ENCODE data around the gene RASA4B.

Gene RASA4B

DNA sequence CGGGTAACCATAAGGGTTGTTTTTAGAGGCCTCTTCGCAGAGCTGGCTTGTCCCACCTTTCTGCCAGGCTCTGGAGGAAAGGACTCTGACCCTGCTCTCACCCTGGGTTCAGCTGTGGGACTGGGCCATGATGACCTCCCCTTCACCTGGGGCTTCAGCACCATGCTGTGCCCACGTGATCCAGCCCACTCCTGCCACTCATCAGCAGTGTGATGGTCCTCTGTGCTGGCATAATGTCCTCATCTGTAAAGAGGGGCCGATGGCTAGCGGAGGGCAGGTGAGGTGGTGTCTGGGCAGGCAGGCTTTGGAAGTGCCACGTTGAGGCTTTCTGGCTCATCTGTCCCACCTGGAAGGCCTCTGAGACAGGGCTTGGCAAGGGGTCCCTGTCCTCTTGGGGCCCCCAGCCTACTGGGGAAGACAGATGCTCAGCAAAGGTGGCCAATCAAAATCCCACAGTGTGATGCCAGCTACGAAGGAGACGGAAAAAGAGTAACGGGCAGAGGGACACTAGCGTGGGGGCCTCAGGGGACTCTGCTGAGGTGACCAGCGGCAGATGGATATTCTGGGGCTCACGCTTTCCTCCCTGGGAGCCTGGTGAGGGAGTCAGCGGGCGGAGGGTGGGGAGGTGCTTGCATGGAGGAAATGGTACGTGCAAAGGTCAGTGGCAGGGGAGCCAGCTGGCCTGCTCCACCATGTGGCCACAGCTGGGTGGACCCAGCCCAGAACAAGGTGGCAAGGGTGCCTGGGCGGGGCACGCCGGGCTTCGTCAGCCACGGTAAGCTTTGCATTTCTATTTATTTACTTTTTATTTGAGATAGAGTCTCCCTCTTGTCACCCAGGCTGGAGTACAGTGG is 47.4 kb downstream of the RASA4B start:
- Histone ChIP-seq H3K9ac (ENCODE audit: low read length) (no peak overlapping the region), H3K9me2 (ENCODE audit: low read depth, low read length) (no peaks in the 10 kb centered on the region), H3K27me3 (ENCODE audit: insufficient read depth, low read length) (no peaks in the 10 kb centered on the region), H3K4me1 (ENCODE audit: insufficient read depth, low read length, severe bottlenecking) (peaks cover 23% of the 10 kb centered on the region), H4K20me1 (ENCODE audit: insufficient read depth, low read length) (no peaks in the 10 kb centered on the region), H3K36me3 (ENCODE audit: insufficient read depth, low read length) (peaks cover 64% of the 10 kb centered on the region), H3K27ac (ENCODE audit: low read depth, low read length, poor library complexity, severe bottlenecking) (no peak overlapping the region), H3K4me3 (ENCODE audit: low read depth, low read length, poor library complexity, severe bottlenecking) (no peak overlapping the region), H3K9me3 (ENCODE audit: low read length) (no peaks in the 10 kb centered on the region), H3F3A (ENCODE audit: insufficient read depth, low read length) (no peaks in the 10 kb centered on the region), H3K79me2 (ENCODE audit: insufficient read depth, low read length) (no peaks in the 10 kb centered on the region), H3K4me2 (ENCODE audit: low read length) (no peak overlapping the region), H2AFZ (ENCODE audit: low read length) (no peak overlapping the region)
- TF ChIP-seq CTCF (IDR thresholded peaks at IDR 0.05; ENCODE audit: low read length) = no peak
- no peak for TF ChIP-seq EZH2 (IDR thresholded peaks at IDR 0.05; ENCODE audit: borderline replicate concordance, low read length)

DNA sequence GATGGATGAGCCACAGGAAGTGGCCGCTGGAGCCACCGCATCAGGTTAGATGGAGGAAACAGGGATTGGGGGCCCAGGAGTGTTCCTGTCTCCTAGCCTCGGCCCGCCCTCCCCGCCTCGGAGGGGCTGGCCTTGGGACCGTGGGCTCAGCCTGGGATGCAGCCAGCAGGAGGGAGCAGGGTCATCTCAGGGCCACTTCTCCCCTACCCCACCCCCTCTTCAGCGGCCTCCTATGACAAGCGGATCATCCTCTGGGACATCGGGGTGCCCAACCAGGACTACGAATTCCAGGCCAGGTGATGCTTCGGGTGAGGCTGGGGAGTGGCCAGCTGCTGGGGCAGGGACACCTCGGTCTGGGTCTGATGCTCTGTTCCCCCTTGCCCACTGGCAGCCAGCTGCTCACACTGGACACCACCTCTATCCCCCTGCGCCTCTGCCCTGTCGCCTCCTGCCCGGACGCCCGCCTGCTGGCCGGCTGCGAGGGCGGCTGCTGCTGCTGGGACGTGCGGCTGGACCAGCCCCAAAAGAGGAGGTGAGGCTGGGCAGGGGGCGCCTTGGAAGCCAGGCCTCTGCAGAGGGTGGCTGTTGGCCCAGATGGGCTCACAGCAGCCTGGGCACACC is 48.1 kb downstream of the RASA4B start:
- Histone ChIP-seq H3F3A (ENCODE audit: insufficient read depth, low read length) (no peaks in the 10 kb centered on the region), H3K9me3 (ENCODE audit: low read length) (no peaks in the 10 kb centered on the region), H3K4me1 (ENCODE audit: insufficient read depth, low read length, severe bottlenecking) (peaks cover 23% of the 10 kb centered on the region), H3K27me3 (ENCODE audit: insufficient read depth, low read length) (no peaks in the 10 kb centered on the region), H2AFZ (ENCODE audit: low read length) (no peak overlapping the region), H4K20me1 (ENCODE audit: insufficient read depth, low read length) (no peaks in the 10 kb centered on the region), H3K36me3 (ENCODE audit: insufficient read depth, low read length) (peaks cover 64% of the 10 kb centered on the region), H3K4me3 (ENCODE audit: low read depth, low read length, poor library complexity, severe bottlenecking) (no peak overlapping the region), H3K27ac (ENCODE audit: low read depth, low read length, poor library complexity, severe bottlenecking) (no peak overlapping the region), H3K79me2 (ENCODE audit: insufficient read depth, low read length) (peaks cover 1% of the 10 kb centered on the region), H3K9ac (ENCODE audit: low read length) (no peak overlapping the region), H3K9me2 (ENCODE audit: low read depth, low read length) (no peaks in the 10 kb centered on the region), H3K4me2 (ENCODE audit: low read length) (no peak overlapping the region)
- TF ChIP-seq CTCF (IDR thresholded peaks at IDR 0.05; ENCODE audit: low read length) (no peak), EZH2 (IDR thresholded peaks at IDR 0.05; ENCODE audit: borderline replicate concordance, low read length) (no peak)

DNA sequence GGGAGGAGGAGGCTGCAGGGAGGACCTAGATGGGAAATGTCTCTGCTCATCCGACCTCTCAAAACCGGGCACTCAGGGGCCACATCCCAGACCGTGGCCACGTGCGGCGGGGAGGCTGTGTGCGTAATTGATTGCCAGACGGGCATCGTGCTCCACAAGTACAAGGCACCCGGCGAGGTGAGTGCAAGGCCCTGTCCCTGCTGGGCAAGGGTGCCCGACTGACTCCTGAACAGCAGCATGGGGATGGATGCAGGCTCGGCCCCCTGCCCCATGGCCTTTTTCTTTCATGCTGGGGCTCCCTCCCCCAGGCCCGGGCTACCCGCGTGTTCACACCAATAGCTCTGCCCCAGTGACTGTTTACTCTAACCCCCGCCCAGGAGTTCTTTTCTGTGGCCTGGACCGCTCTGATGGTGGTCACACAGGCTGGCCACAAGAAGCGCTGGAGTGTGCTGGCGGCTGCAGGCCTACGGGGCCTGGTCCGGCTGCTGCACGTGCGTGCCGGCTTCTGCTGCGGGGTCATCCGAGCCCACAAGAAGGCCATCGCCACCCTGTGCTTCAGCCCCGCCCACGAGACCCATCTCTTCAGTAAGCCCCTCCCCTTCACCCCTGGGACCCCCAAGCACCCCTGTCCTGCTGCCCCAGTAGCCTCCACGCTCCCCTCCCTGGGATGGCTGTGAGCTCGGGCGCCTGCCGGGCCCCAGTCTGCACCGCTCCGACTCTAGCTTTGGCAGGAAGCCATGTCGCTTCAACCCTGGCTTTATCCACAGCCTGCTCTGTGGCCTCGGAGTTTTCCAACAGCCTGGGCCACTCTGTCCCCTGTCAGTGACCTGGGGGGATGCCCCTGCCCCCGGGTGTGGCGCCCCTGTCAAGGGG is 48.9 kb downstream of the RASA4B start:
- Histone ChIP-seq H4K20me1 (ENCODE audit: insufficient read depth, low read length) (no peaks in the 10 kb centered on the region), H3K9me2 (ENCODE audit: low read depth, low read length) (no peaks in the 10 kb centered on the region), H3K4me1 (ENCODE audit: insufficient read depth, low read length, severe bottlenecking) (peaks cover 28% of the 10 kb centered on the region), H3K9ac (ENCODE audit: low read length) (no peak overlapping the region), H3K4me3 (ENCODE audit: low read depth, low read length, poor library complexity, severe bottlenecking) (no peak overlapping the region), H3K27ac (ENCODE audit: low read depth, low read length, poor library complexity, severe bottlenecking) (no peak overlapping the region), H2AFZ (ENCODE audit: low read length) (no peak overlapping the region), H3K79me2 (ENCODE audit: insufficient read depth, low read length) (peaks cover 9% of the 10 kb centered on the region), H3K36me3 (ENCODE audit: insufficient read depth, low read length) (peaks cover 58% of the 10 kb centered on the region), H3K27me3 (ENCODE audit: insufficient read depth, low read length) (no peaks in the 10 kb centered on the region), H3K4me2 (ENCODE audit: low read length) (no peak overlapping the region), H3F3A (ENCODE audit: insufficient read depth, low read length) (no peaks in the 10 kb centered on the region), H3K9me3 (ENCODE audit: low read length) (no peaks in the 10 kb centered on the region)
- no peak for TF ChIP-seq CTCF (IDR thresholded peaks at IDR 0.05; ENCODE audit: low read length)
- TF ChIP-seq EZH2 (IDR thresholded peaks at IDR 0.05; ENCODE audit: borderline replicate concordance, low read length) = no peak
